ENCODE measurements around the gene FSTL4.

FSTL4 gene

GRCh38 chr5:133612249-133612860 lies at the start of gene FSTL4:
FSTL4 (minus strand) TSS chr5:133612541.
- Histone ChIP-seq H3K9ac (peak within 1 kb of the TSS; percentile 27; the same call in 1 of the 2 replicates), H3K79me2 (ENCODE audit: insufficient read depth, low read depth) (no peaks in the 10 kb centered on the region), H3K4me1 (ENCODE audit: low read depth, poor library complexity, severe bottlenecking) (no peaks in the 10 kb centered on the region), H3K36me3 (ENCODE audit: insufficient read depth) (no peaks in the 10 kb centered on the region), H3K4me3 (IDR thresholded peaks at IDR 0.05; ENCODE audit: insufficient read depth, low read depth, low read length) (no peak within 1 kb of the TSS), H3K4me2 (peak within 1 kb of the TSS; percentile 63; the same call in 1 of the 2 replicates), H3K27me3 (ENCODE audit: insufficient read depth, low read depth) (no peaks in the 10 kb centered on the region), H3K27ac (no peak within 1 kb of the TSS), H4K20me1 (ENCODE audit: insufficient read depth) (no peaks in the 10 kb centered on the region), H2AFZ (ENCODE audit: low read depth) (peak within 1 kb of the TSS; percentile 75)
- TF ChIP-seq CTCF (conservative IDR thresholded peaks at IDR 0.05; ENCODE audit: low read depth, low read length) = no peak

GRCh38 chr5:133661389-133661788 lies 49.0 kb upstream of the FSTL4 start:
- no peak overlapping the region for H3K4me2 ChIP-seq
- no peaks in the 10 kb centered on the region for H3K27me3 ChIP-seq (ENCODE audit: insufficient read depth, low read depth)
- no peak overlapping the region for H3K9ac ChIP-seq
- no peaks in the 10 kb centered on the region for H4K20me1 ChIP-seq (ENCODE audit: insufficient read depth)
- no peaks in the 10 kb centered on the region for H3K36me3 ChIP-seq (ENCODE audit: insufficient read depth)
- H3K27ac ChIP-seq = no peak overlapping the region
- H3K4me1 ChIP-seq (ENCODE audit: low read depth, poor library complexity, severe bottlenecking) = no peaks in the 10 kb centered on the region
- no peaks in the 10 kb centered on the region for H3K79me2 ChIP-seq (ENCODE audit: insufficient read depth, low read depth)
- no peak for TF ChIP-seq CTCF (conservative IDR thresholded peaks at IDR 0.05; ENCODE audit: low read depth, low read length)
- no peak overlapping the region for H3K4me3 ChIP-seq (IDR thresholded peaks at IDR 0.05; ENCODE audit: insufficient read depth, low read depth, low read length)
- H2AFZ ChIP-seq (ENCODE audit: low read depth) = no peak overlapping the region

GRCh38 chr5:133658327-133658726 lies 46.0 kb upstream of the FSTL4 start:
- Histone ChIP-seq H3K79me2 (ENCODE audit: insufficient read depth, low read depth) (no peaks in the 10 kb centered on the region), H3K4me1 (ENCODE audit: low read depth, poor library complexity, severe bottlenecking) (no peaks in the 10 kb centered on the region), H3K36me3 (ENCODE audit: insufficient read depth) (no peaks in the 10 kb centered on the region), H3K27ac (no peak overlapping the region), H3K4me3 (IDR thresholded peaks at IDR 0.05; ENCODE audit: insufficient read depth, low read depth, low read length) (no peak overlapping the region), H4K20me1 (ENCODE audit: insufficient read depth) (no peaks in the 10 kb centered on the region), H3K4me2 (no peak overlapping the region), H3K9ac (no peak overlapping the region), H3K27me3 (ENCODE audit: insufficient read depth, low read depth) (no peaks in the 10 kb centered on the region), H2AFZ (ENCODE audit: low read depth) (no peak overlapping the region)
- no peak for TF ChIP-seq CTCF (conservative IDR thresholded peaks at IDR 0.05; ENCODE audit: low read depth, low read length)

GRCh38 chr5:133657036-133657435 lies 44.7 kb upstream of the FSTL4 start:
- no peaks in the 10 kb centered on the region for H4K20me1 ChIP-seq (ENCODE audit: insufficient read depth)
- H3K4me1 ChIP-seq (ENCODE audit: low read depth, poor library complexity, severe bottlenecking) = no peaks in the 10 kb centered on the region
- H3K4me2 ChIP-seq = no peak overlapping the region
- H3K79me2 ChIP-seq (ENCODE audit: insufficient read depth, low read depth) = no peaks in the 10 kb centered on the region
- TF ChIP-seq CTCF (conservative IDR thresholded peaks at IDR 0.05; ENCODE audit: low read depth, low read length) = no peak
- H3K36me3 ChIP-seq (ENCODE audit: insufficient read depth) = no peaks in the 10 kb centered on the region
- no peaks in the 10 kb centered on the region for H3K27me3 ChIP-seq (ENCODE audit: insufficient read depth, low read depth)
- no peak overlapping the region for H3K9ac ChIP-seq
- H3K4me3 ChIP-seq (IDR thresholded peaks at IDR 0.05; ENCODE audit: insufficient read depth, low read depth, low read length) = no peak overlapping the region
- no peak overlapping the region for H2AFZ ChIP-seq (ENCODE audit: low read depth)
- no peak overlapping the region for H3K27ac ChIP-seq

Measured in KMS-11 (cell line).